Upper lobe of right lung (tissue), 1 donor: ENCODE measurements around the gene SPNS1. TPM values are rescaled to one million over a fixed set of nuclear protein-coding genes. Genes with fewer than 3 reads are reported as not detected.

Source experiments
- ATAC-seq: fragments of 200-7000 bp; cut with Tn5 transposase; one replicate; pipeline ENCODE4 v1.9.1; 2020; ENCODE audit warnings: mild to moderate bottlenecking, moderate library complexity
- DNase-seq: peaks from one replicate; pipeline ENCODE4 v3.0.0-alpha.2; 2020
- H3K27ac ChIP-seq: fragments of 200-600 bp; one replicate; pipeline ENCODE4 v1.8.0; 2022
- H3K27me3 ChIP-seq: fragments of 200-600 bp; one replicate; pipeline ENCODE4 v1.8.0; 2022; ENCODE audit warnings: mild to moderate bottlenecking
- H3K36me3 ChIP-seq: fragments of 200-600 bp; one replicate; pipeline ENCODE4 v1.8.0; 2022
- H3K4me1 ChIP-seq: fragments of 200-600 bp; one replicate; pipeline ENCODE4 v1.8.0; 2022
- H3K4me3 ChIP-seq: fragments of 200-600 bp; one replicate; pipeline ENCODE4 v1.8.0; 2022; ENCODE audit warnings: mild to moderate bottlenecking
- H3K9me3 ChIP-seq: fragments of 200-600 bp; one replicate; pipeline ENCODE4 v1.8.0; 2022
- intact Hi-C: fragments of 100-400 bp; cut with DNase I; formaldehyde crosslinking; loops from one replicate; pipeline ENCODE4 v1.11.0; 2022
- total RNA-seq: library from RNA; stranded (reverse); fragmentation: NEBNext Ultra II Directional; extraction: Animal tissue kit (Norgen Biotek cat#: 25700); gene quantifications from one replicate; pipeline ENCODE4 v1.2.1, GENCODE V29; 2021
- TF ChIP-seq, protein P1 (sequence below): fragments of 200-600 bp; IDR thresholded peaks from one replicate; pipeline ENCODE4 v1.8.0; 2022; ENCODE audit warnings: antibody characterized with exemption
- donor health status: DM: no; HTN: yes; CAD: no; lungs with severe emphysema.

Gene SPNS1
- total RNA-seq, 1 donor from 2014 or later = 52.2 TPM

DNA sequence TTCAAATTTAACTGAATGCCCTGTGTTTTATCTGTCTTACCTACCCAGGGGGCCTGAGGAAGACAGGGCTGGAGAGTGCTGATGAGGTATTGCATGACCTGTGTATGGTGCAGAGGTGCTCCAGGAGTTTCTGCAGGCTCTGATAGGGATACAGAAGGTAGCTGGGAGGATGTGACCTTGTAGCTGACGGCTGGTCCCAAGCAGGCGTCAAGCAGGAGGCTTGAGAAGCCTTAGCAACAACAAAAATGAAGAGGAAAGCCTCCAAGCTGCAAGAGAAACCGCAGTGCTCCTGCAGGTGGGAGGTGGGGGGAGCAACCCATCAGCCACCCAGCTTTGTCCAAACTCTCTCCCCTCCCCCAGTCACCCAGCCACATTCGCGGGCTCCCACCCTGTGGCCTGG is 50.6 kb downstream of the SPNS1 start:
- Histone ChIP-seq H3K4me3 (no peak overlapping the region), H3K27ac (no peak overlapping the region), H3K36me3 (no peaks in the 10 kb centered on the region), H3K27me3 (no peaks in the 10 kb centered on the region), H3K4me1 (no peaks in the 10 kb centered on the region), H3K9me3 (no peaks in the 10 kb centered on the region)
- no peak for ATAC-seq
- peak; percentile 35 for DNase-seq
- intact Hi-C loops = no loop called here
- TF ChIP-seq, protein P1, sequence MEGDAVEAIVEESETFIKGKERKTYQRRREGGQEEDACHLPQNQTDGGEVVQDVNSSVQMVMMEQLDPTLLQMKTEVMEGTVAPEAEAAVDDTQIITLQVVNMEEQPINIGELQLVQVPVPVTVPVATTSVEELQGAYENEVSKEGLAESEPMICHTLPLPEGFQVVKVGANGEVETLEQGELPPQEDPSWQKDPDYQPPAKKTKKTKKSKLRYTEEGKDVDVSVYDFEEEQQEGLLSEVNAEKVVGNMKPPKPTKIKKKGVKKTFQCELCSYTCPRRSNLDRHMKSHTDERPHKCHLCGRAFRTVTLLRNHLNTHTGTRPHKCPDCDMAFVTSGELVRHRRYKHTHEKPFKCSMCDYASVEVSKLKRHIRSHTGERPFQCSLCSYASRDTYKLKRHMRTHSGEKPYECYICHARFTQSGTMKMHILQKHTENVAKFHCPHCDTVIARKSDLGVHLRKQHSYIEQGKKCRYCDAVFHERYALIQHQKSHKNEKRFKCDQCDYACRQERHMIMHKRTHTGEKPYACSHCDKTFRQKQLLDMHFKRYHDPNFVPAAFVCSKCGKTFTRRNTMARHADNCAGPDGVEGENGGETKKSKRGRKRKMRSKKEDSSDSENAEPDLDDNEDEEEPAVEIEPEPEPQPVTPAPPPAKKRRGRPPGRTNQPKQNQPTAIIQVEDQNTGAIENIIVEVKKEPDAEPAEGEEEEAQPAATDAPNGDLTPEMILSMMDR = no peak

DNA sequence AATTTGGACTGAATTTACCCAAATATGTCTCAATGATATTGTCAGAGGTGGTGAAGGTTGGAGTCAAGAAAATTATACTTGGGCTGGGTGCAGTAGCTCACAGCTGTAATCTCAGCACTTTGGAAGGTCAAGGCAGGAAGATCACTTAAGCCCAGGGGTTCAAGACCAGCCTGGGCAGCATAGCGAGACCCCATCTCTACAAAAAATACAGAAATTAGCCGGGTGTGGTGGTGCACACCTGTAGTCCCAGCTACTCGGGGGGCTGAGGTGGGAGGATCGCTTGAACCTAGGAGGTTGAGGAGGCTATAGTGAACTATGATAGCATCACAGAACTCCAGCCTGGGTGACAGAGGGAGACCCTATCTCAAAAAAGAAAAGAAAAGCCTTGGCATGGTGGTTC is 51.2 kb downstream of the SPNS1 start:
- Histone ChIP-seq H3K27ac (no peak overlapping the region), H3K9me3 (no peaks in the 10 kb centered on the region), H3K27me3 (no peaks in the 10 kb centered on the region), H3K36me3 (no peaks in the 10 kb centered on the region), H3K4me1 (no peaks in the 10 kb centered on the region), H3K4me3 (no peak overlapping the region)
- TF ChIP-seq, protein P1 = no peak
- peak; percentile 8 for DNase-seq
- ATAC-seq = no peak
- intact Hi-C loops = no loop called here

DNA sequence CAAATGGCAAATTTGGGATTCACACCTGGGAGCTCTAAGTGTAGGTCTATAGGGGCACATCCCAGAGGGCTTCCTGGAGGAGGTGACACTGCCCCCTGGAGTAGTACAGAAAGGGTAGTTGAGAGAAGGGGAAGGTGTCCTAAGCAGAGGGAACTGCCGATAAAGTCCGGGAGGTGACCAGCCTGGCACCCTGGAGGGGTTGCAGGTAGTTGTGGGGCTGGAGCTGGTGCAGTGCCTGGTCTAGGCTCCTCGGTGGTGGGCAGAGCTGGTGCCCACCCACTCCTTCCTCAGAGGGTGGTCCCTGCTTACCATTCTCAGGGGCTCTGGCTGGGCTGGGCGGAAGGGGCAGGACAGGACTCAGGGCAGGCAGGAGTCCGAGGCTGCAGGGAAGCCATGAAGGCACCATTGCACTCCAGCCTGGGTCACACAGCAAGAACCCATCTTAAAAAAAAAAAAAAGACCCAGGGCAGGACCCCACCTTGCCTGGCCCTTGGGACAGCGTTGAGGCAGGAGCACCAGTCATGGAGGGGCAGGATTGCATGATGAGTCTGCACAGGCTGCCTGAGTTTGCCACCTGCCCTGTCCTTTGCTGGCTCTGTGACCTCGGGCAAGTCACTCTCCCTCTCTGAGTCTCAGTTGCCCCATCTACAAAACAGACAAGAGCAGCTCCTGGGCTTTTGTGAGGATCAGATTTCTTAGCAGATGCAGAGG is 54.0 kb downstream of the SPNS1 start:
- peak; percentile 10 for ATAC-seq
- peak; percentile 40 for DNase-seq
- TF ChIP-seq, protein P1 = no peak

DNA sequence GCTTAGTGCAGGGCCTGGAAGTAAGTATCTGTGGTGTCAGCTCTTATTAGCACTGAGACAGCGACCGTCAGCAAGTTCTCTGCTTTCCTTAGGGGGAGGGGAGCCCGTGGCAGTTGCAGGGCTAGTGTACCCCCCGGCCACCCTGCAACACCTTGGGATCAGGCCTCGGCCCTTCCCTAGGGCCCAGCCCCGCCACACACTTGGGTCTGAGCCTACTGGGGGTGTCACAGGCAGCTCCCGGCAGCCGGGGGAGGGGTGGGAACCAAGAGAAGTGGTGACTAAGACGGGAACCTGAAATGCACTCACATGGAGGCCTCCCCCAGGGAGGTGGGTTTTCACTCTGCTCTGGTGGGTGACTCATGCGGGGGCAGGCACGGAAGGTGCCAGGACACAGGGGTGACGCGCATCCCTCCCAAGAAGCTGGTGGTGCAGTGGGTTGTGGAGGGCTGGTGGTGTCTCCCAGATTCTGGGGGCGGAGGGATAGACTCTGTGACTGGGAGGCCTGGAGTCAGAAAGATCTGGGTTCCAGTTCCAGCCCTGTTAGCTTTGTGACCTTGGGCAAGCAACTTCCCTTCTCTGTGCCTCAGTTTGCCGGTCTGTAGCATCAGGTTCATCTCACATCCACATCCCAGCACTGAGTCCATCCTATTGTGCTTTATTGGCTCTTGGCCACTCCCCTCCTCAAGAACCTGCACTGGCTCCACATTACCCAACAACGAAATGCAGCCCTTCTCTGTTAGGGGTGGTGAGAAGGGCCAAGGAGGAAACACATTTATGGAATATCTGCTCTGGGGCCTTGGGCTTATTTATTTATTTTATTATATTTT is 54.8 kb downstream of the SPNS1 start:
- DNase-seq (peak; percentile 62), ATAC-seq (peak; percentile 43)
- TF ChIP-seq, protein P1 = no peak

More for the DNA sequence above, 54.0 kb downstream of the SPNS1 start:
- H3K36me3 ChIP-seq = no peaks in the 10 kb centered on the region
- intact Hi-C loops = no loop called here
- no peaks in the 10 kb centered on the region for H3K4me1 ChIP-seq
- no peaks in the 10 kb centered on the region for H3K9me3 ChIP-seq
- H3K4me3 ChIP-seq = no peak overlapping the region
- H3K27me3 ChIP-seq = no peaks in the 10 kb centered on the region
- no peak overlapping the region for H3K27ac ChIP-seq

DNA sequence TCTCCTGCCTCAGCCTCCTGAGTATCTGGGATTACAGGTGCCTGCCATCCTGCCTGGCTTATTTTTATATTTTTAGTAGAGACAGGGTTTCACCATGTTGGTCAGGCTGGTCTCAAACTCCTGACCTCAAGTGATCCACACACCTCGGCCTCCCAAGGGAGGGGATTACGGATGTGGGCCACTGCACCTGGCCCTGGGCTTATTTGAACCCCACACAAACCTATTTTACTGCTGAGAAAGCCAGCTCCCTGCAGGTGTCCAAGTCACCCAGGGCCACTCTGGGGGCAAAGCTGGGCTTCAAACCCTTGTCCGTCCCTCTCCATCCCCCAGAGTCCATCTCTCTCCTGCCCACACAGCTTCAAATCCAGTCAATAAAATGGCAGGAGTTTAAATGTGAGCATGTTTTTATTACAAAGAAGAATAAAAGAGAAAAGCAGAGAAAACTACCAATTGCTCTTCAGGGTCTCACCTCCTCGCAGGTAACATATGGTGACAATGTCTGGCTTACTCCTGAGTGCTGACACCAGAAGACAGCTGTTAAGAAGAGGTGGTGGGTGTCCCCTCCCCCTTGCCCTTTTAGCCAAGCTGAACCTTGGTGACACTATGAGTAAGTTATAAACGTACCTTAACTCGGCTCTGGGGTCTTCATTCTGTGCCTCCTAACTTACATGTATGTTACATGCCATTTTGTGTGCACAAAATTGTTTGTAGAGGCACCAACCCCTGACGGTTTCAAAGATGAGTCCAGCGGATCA is 55.7 kb downstream of the SPNS1 start:
- Histone ChIP-seq H3K4me1 (no peaks in the 10 kb centered on the region), H3K36me3 (no peaks in the 10 kb centered on the region), H3K4me3 (no peak overlapping the region), H3K27me3 (no peaks in the 10 kb centered on the region), H3K9me3 (no peaks in the 10 kb centered on the region), H3K27ac (no peak overlapping the region)
- ATAC-seq (no peak), DNase-seq (peak; percentile 17)
- TF ChIP-seq, protein P1 = no peak
- intact Hi-C loops = no loop called here

More for the DNA sequence above, 54.8 kb downstream of the SPNS1 start:
- Histone ChIP-seq H3K4me1 (no peaks in the 10 kb centered on the region), H3K27me3 (no peaks in the 10 kb centered on the region), H3K4me3 (no peak overlapping the region), H3K27ac (no peak overlapping the region), H3K36me3 (no peaks in the 10 kb centered on the region), H3K9me3 (no peaks in the 10 kb centered on the region)
- intact Hi-C loops = no loop called here

Other genes with a start within 250 kb of the SPNS1 start
- 3.5 TPM for gene NPIPB9, start 223.0 kb upstream of the SPNS1 start, total RNA-seq
- gene ATXN2L, start 151.8 kb upstream of the SPNS1 start, total RNA-seq = 118 TPM
- 134 TPM for gene TUFM, start 128.4 kb upstream of the SPNS1 start, total RNA-seq
- 51.9 TPM for gene SH2B1, start 110.9 kb upstream of the SPNS1 start, total RNA-seq
- 0.46 TPM for gene ATP2A1, start 96.3 kb upstream of the SPNS1 start, total RNA-seq
- gene RABEP2, start 49.5 kb upstream of the SPNS1 start, total RNA-seq = 23.4 TPM
- not detected for gene CD19, start 42.8 kb upstream of the SPNS1 start, total RNA-seq
- gene NFATC2IP, start 23.8 kb upstream of the SPNS1 start, total RNA-seq = 36.3 TPM
- gene LAT, start 10.3 kb downstream of the SPNS1 start, total RNA-seq = 13.4 TPM